ENCODE measurements around the gene MEGF9. TPM values are rescaled to one million over a fixed set of nuclear protein-coding genes. Genes with fewer than 3 reads are reported as not detected.

Gene MEGF9
- total RNA-seq, 4 donors from 2014 or later = 62.1 to 113 (median 91.8) TPM

DNA sequence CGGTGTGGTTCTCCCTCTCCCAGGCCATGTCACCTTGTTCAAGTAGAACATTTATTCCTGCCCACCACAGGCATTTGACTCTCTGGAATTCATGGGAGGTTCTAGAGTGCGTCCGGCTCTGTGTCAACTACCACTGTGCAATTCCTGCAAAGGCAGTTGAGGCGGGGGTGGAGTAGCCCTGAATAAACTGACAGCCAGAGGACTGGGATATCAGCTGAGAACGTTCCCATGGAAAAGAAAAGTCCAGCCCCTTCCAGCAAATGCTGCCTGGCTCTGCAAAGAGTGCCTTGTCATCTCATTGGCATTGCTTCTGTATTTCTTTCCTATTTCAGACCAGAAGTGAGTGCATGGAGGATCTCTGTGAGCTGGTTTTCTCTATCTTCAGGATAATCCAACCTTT, 18.9 kb upstream of the MEGF9 start:
- H3K4me1 ChIP-seq = peaks cover 0 to 42% (median 10%) of the 10 kb centered on the region in 4 donors
- 55 to 63% methylated on average over 5 of the region's 5 CpGs for WGBS, 2 donors
- TF ChIP-seq POLR2A (IDR thresholded peaks at IDR 0.05) = peak in 1 of 2 donors; percentile 14
- TF ChIP-seq, protein P1, sequence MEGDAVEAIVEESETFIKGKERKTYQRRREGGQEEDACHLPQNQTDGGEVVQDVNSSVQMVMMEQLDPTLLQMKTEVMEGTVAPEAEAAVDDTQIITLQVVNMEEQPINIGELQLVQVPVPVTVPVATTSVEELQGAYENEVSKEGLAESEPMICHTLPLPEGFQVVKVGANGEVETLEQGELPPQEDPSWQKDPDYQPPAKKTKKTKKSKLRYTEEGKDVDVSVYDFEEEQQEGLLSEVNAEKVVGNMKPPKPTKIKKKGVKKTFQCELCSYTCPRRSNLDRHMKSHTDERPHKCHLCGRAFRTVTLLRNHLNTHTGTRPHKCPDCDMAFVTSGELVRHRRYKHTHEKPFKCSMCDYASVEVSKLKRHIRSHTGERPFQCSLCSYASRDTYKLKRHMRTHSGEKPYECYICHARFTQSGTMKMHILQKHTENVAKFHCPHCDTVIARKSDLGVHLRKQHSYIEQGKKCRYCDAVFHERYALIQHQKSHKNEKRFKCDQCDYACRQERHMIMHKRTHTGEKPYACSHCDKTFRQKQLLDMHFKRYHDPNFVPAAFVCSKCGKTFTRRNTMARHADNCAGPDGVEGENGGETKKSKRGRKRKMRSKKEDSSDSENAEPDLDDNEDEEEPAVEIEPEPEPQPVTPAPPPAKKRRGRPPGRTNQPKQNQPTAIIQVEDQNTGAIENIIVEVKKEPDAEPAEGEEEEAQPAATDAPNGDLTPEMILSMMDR (IDR thresholded peaks at IDR 0.05) = no peak
- peak; percentile 11 to 71 for TF ChIP-seq EP300 (IDR thresholded peaks at IDR 0.05)
- no peaks in the 10 kb centered on the region for H3K9me3 ChIP-seq
- no peak for DNase-seq (ENCODE audit: low spot score in 2 of 2)
- H3K4me3 ChIP-seq = no peak overlapping the region
- H3K27me3 ChIP-seq = no peaks in the 10 kb centered on the region
- no peaks in the 10 kb centered on the region for H3K36me3 ChIP-seq
- peak overlapping the region in 2 of 4 donors; percentile 32 to 67 for H3K27ac ChIP-seq

DNA sequence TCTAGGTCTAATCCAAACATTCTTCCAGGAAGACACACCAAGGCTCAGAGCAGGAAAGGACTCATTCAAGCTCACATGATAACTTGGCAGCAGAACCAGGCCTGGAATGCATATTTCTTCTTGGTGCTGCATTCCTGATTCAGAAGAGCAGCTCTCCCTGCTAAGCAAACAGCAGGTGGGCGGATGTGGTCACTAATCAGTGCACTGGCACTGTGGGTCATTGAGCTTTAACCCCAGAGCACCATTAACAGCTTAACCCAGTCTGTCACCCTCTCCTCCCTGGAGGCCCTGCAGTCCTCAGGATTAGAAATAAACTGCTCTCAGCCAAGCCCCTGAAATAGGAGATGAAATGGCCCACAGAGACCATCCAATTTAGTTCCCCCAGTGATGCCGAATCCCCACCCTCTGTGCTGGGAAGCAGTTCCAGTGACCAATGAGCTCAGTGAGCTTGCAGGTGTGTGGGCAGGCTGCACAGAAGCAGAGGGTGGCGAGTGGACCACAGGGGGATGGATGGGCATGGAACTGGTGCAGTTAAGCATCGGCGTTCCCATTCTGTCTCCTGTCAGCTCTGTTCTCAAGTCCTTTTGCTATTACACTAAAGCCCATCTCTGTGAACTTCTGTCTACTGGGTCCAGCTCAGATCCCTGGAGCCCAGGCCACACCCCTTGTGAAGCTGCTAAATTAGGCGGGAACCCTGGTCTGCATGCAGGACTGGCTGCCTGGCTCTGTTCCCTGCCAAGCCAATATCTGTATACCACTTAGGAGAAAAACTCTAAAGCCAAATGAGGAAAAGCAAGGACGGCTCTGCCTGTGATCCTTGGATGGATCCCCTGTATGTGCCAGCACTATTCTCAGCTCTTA, 16.6 kb upstream of the MEGF9 start:
- TF ChIP-seq EP300 (IDR thresholded peaks at IDR 0.05) (no peak), POLR2A (IDR thresholded peaks at IDR 0.05) (no peak)
- TF ChIP-seq, protein P1 (IDR thresholded peaks at IDR 0.05) = no peak
- H3K27me3 ChIP-seq = no peaks in the 10 kb centered on the region
- no peak for DNase-seq (ENCODE audit: low spot score in 2 of 2)
- H3K4me3 ChIP-seq = no peak overlapping the region
- peak overlapping the region in 3 of 4 donors; percentile 19 to 67 (median 33) for H3K27ac ChIP-seq
- 66 to 67% methylated on average over 7 of the region's 7 CpGs for WGBS, 2 donors
- peaks cover 0 to 42% (median 10%) of the 10 kb centered on the region in 4 donors for H3K4me1 ChIP-seq
- H3K36me3 ChIP-seq = no peaks in the 10 kb centered on the region
- no peaks in the 10 kb centered on the region for H3K9me3 ChIP-seq

DNA sequence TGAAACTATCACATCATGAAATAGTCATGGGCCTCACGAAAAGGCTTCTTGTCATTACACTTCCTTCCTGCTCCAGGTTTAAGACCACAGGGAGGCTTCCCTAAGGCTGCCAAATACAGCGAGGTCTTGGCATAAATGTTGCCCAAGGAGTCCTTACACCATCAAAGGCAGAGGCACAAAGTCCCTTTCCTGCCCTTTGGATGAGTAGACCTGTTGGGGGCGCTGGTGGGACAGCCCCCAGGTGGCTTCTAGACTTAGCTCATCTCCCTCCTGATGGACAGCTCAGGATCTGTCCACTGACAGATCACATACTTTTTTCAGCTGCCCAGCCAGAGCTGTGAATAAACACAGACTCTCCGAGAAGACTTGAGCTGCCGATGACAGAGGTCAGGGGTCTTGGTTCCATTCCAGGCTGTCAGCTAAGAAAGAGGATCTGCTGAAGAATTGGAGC, 15.5 kb upstream of the MEGF9 start:
- Histone ChIP-seq H3K4me1 (peaks cover 0 to 33% (median 10%) of the 10 kb centered on the region in 4 donors), H3K9me3 (no peaks in the 10 kb centered on the region), H3K27me3 (no peaks in the 10 kb centered on the region), H3K27ac (peak overlapping the region in 2 of 4 donors; percentile 14 to 36), H3K4me3 (no peak overlapping the region), H3K36me3 (no peaks in the 10 kb centered on the region)
- WGBS, 2 donors = 37 to 42% methylated on average over 4 to 5 of the region's 5 CpGs
- TF ChIP-seq, protein P1 (IDR thresholded peaks at IDR 0.05) = no peak
- TF ChIP-seq EP300 (IDR thresholded peaks at IDR 0.05) (no peak), POLR2A (IDR thresholded peaks at IDR 0.05) (no peak)
- DNase-seq (ENCODE audit: low spot score in 2 of 2) = no peak

DNA sequence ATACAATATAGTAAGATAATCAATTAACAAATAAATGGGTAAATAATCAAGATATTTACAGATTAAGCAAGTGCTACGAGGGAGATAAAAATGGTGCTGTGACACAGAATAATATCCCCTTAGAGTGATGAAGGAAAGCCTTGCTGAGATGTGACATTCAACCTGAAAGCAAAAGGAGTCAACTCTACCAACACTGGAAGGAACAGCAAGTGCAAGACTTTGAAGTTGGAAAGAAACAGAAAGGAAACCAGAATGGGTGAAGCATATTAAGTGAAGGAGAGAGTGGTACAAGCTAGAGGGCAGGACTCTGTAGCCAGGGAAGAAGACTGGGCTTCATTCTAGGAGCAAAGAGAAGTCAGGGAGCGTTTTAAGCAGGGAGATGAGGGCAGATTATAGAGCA, 12.2 kb upstream of the MEGF9 start:
- no peaks in the 10 kb centered on the region for H3K9me3 ChIP-seq
- peaks cover 0 to 24% (median 11%) of the 10 kb centered on the region in 4 donors for H3K4me1 ChIP-seq
- H3K27ac ChIP-seq = no peak overlapping the region
- 79 to 91% methylated on average over 2 of the region's 2 CpGs for WGBS, 2 donors
- H3K27me3 ChIP-seq = no peaks in the 10 kb centered on the region
- H3K4me3 ChIP-seq = no peak overlapping the region
- no peaks in the 10 kb centered on the region for H3K36me3 ChIP-seq
- no peak for DNase-seq (ENCODE audit: low spot score in 2 of 2)
- TF ChIP-seq POLR2A (IDR thresholded peaks at IDR 0.05) (no peak), EP300 (IDR thresholded peaks at IDR 0.05) (no peak)
- TF ChIP-seq, protein P1 (IDR thresholded peaks at IDR 0.05) = no peak

DNA sequence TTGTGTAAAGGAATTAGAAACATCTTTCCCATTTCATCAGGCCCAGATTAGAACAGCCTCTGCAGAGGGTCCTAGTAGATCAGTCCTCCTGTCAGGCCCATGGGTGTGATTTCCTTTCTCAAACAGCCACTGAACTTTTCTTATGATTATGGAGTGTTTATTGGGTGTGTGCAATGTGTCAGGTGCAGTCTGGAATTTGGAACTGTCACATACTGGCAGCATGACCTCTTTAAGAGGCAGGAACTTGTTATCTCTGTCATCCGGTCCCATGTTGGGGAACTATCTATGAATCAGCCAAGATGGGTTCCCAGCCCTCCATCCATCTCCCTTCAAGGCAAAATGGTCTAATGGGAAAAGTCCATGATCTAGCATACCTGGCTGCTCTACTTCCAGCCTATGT, 11.6 kb upstream of the MEGF9 start:
- WGBS, 2 donors = 85 to 86% methylated on average over 1 of the region's 1 CpG

More for the DNA sequence above, 11.6 kb upstream of the MEGF9 start:
- H3K4me3 ChIP-seq = no peak overlapping the region
- H3K9me3 ChIP-seq = no peaks in the 10 kb centered on the region
- H3K36me3 ChIP-seq = no peaks in the 10 kb centered on the region
- no peak overlapping the region for H3K27ac ChIP-seq
- TF ChIP-seq, protein P1 (IDR thresholded peaks at IDR 0.05) = no peak
- TF ChIP-seq POLR2A (IDR thresholded peaks at IDR 0.05) (no peak), EP300 (IDR thresholded peaks at IDR 0.05) (no peak)
- H3K27me3 ChIP-seq = no peaks in the 10 kb centered on the region
- no peak for DNase-seq (ENCODE audit: low spot score in 2 of 2)
- peaks cover 0 to 20% (median 10%) of the 10 kb centered on the region in 4 donors for H3K4me1 ChIP-seq

All from tibial nerve (tissue), 4 donors.